H1 (cell line): ENCODE measurements around the gene IQUB. TPM values are rescaled to one million over a fixed set of nuclear protein-coding genes. Genes with fewer than 3 reads are reported as not detected.

Experiments
- CTCF ChIA-PET: fragments of 300-600 bp; sonication (Branson Sonifier 250); formaldehyde crosslinking; loops from one replicate; lab custom pipeline; 2021; ENCODE audit not compliant: partially characterized antibody; lab: Charles Lee
- POLR2A ChIA-PET: fragments of 300-600 bp; sonication (Branson Sonifier 250); formaldehyde crosslinking; loops from one replicate; lab custom pipeline; 2021; ENCODE audit warnings: inconsistent platforms; ENCODE audit not compliant: partially characterized antibody; lab: Charles Lee
- DNase-seq, 2 experiments: peaks; one replicate each; pipeline versions ENCODE4 v3.0.0 to v3.0.0-alpha.2; 2010 to 2022; ENCODE audit warnings: low spot score in 2 of 2, low read depth in 1 of 2, mixed read lengths in 1 of 2
- FAIRE-seq: peaks from 2 replicates; lab custom pipeline; 2011; peaks lifted over from hg19 to GRCh38; lab: Jason Lieb, UNC
- H2AFZ ChIP-seq: 2 replicates; pipeline ENCODE4 v1.8.1; 2012; ENCODE audit warnings: low read length, inconsistent platforms
- H2AK5ac ChIP-seq: 2 replicates; pipeline ENCODE4 v1.6.1; 2013; ENCODE audit warnings: low read depth, low read length
- H2BK120ac ChIP-seq: replicated peaks from 2 replicates; pipeline ENCODE3; 2013; ENCODE audit warnings: low read depth, low read length, inconsistent platforms
- H2BK12ac ChIP-seq: 2 replicates; pipeline ENCODE4 v1.6.1; 2013; ENCODE audit warnings: low read depth, low read length
- H2BK15ac ChIP-seq: 2 replicates; pipeline ENCODE4 v1.6.1; 2013; ENCODE audit warnings: low read length
- H2BK20ac ChIP-seq: 2 replicates; pipeline ENCODE4 v1.6.1; 2013; ENCODE audit warnings: low read length
- H2BK5ac ChIP-seq: 2 replicates; pipeline ENCODE4 v1.6.1; 2013; ENCODE audit warnings: low read depth, low read length
- H3K14ac ChIP-seq: 2 replicates; pipeline ENCODE4 v1.6.1; 2013; ENCODE audit warnings: inconsistent platforms; ENCODE audit not compliant: insufficient read length
- H3K18ac ChIP-seq: 2 replicates; pipeline ENCODE4 v1.6.1; 2013; ENCODE audit warnings: low read length; ENCODE audit errors: extremely low read depth
- H3K23ac ChIP-seq: 2 replicates; pipeline ENCODE4 v1.6.1; 2013; ENCODE audit warnings: inconsistent platforms; ENCODE audit not compliant: insufficient read length
- H3K23me2 ChIP-seq: 2 replicates; pipeline ENCODE4 v1.6.1; 2013; ENCODE audit warnings: low read depth, low read length
- H3K27ac ChIP-seq: 2 replicates; pipeline ENCODE4 v1.6.1; 2011; ENCODE audit warnings: low read depth, low read length, inconsistent platforms
- H3K27me3 ChIP-seq, 4 experiments: replicated peaks in 1 of 4; 1 replicate in 1 of 4; 2 replicates in 3 of 4; pipeline versions ENCODE4 v1.6.1 to v1.8.1; 2011 to 2013; ENCODE audit warnings: low read length in 3 of 4, mild to moderate bottlenecking in 3 of 4, inconsistent platforms in 2 of 4, mixed read lengths in 2 of 4, moderate library complexity in 1 of 4; ENCODE audit not compliant: control insufficient read depth in 3 of 4, insufficient read depth in 3 of 4; ENCODE audit errors: extremely low read depth in 1 of 4
- H3K36me3 ChIP-seq, 4 experiments: 2 replicates each; pipeline versions ENCODE4 v1.6.1 to v1.8.1; 2011 to 2013; ENCODE audit warnings: mild to moderate bottlenecking in 4 of 4, low read length in 3 of 4, moderate library complexity in 2 of 4, control low read depth in 1 of 4, inconsistent platforms in 1 of 4; ENCODE audit not compliant: insufficient read depth in 4 of 4, control insufficient read depth in 2 of 4
- H3K4ac ChIP-seq: replicated peaks from 2 replicates; pipeline ENCODE3; 2013; ENCODE audit warnings: low read length, low read depth, mixed read lengths, inconsistent platforms; ENCODE audit not compliant: insufficient read length
- H3K4me1 ChIP-seq, 4 experiments: replicated peaks in 1 of 4; 1 replicate in 1 of 4; 2 replicates in 3 of 4; pipeline versions ENCODE4 v1.6.1 to v1.8.1; 2011 to 2013; ENCODE audit warnings: low read length in 3 of 4, inconsistent platforms in 2 of 4, mixed read lengths in 1 of 4; ENCODE audit not compliant: insufficient read depth in 4 of 4, control insufficient read depth in 3 of 4
- H3K4me2 ChIP-seq, 2 experiments: 2 replicates each; pipeline versions ENCODE4 v1.6.1 to v1.8.1; 2011 to 2013; ENCODE audit warnings: low read depth in 2 of 2, low read length in 2 of 2, control low read depth in 1 of 2, inconsistent platforms in 1 of 2, mild to moderate bottlenecking in 1 of 2; ENCODE audit not compliant: insufficient read depth in 1 of 2
- H3K4me3 ChIP-seq, 4 experiments: fragments of 200-600, 300-600 bp in 1 of 4; sonication (generic), shearing (Covaris generic), sonication (Bioruptor Twin) in 1 of 4; 2 replicates each; pipeline versions ENCODE4 v1.5.1 to v1.8.1; 2011 to 2016; ENCODE audit warnings: low read length in 4 of 4, low read depth in 3 of 4, control low read depth in 2 of 4, inconsistent platforms in 2 of 4, mild to moderate bottlenecking in 2 of 4, mixed read lengths in 1 of 4, moderate library complexity in 1 of 4; ENCODE audit not compliant: insufficient read depth in 2 of 4; ENCODE audit errors: extremely low read depth in 1 of 4
- H3K56ac ChIP-seq: replicated peaks from 2 replicates; pipeline ENCODE3; 2013; ENCODE audit warnings: low read depth, mild to moderate bottlenecking, mixed read lengths, low read length, inconsistent platforms; ENCODE audit not compliant: insufficient read length
- H3K79me1 ChIP-seq: 2 replicates; pipeline ENCODE4 v1.6.1; 2013; ENCODE audit warnings: low read depth, low read length, control low read depth
- H3K79me2 ChIP-seq, 2 experiments: 2 replicates each; pipeline versions ENCODE4 v1.6.1 to v1.8.1; 2012 to 2013; ENCODE audit warnings: low read length in 2 of 2, mild to moderate bottlenecking in 2 of 2, inconsistent platforms in 1 of 2; ENCODE audit not compliant: insufficient read depth in 2 of 2, control insufficient read depth in 1 of 2
- H3K9ac ChIP-seq, 4 experiments: replicated peaks in 1 of 4; 1 replicate in 1 of 4; 2 replicates in 3 of 4; pipeline versions ENCODE4 v1.6.1 to v1.8.1; 2011 to 2013; ENCODE audit warnings: low read depth in 3 of 4, low read length in 3 of 4, control low read depth in 2 of 4, mild to moderate bottlenecking in 2 of 4, moderate library complexity in 2 of 4, inconsistent platforms in 1 of 4; ENCODE audit errors: extremely low read depth in 1 of 4
- H3K9me3 ChIP-seq, 2 experiments: 2 replicates each; pipeline versions ENCODE4 v1.6.1 to v1.8.1; 2012 to 2013; ENCODE audit warnings: mild to moderate bottlenecking in 2 of 2, moderate library complexity in 2 of 2, control low read depth in 1 of 2, inconsistent platforms in 1 of 2, low read depth in 1 of 2, low read length in 1 of 2, mixed read lengths in 1 of 2; ENCODE audit not compliant: insufficient read depth in 2 of 2
- H4K20me1 ChIP-seq, 2 experiments: replicated peaks in 1 of 2; 2 replicates each; pipeline versions ENCODE3 to v1.8.1; 2011 to 2013; ENCODE audit warnings: inconsistent platforms in 2 of 2, low read length in 2 of 2, mild to moderate bottlenecking in 1 of 2; ENCODE audit not compliant: insufficient read depth in 2 of 2, control insufficient read depth in 1 of 2
- H4K5ac ChIP-seq: 2 replicates; pipeline ENCODE4 v1.6.1; 2013; ENCODE audit warnings: low read length, low read depth, mixed read lengths, inconsistent platforms; ENCODE audit not compliant: insufficient read length
- H4K8ac ChIP-seq: 2 replicates; pipeline ENCODE4 v1.8.0; 2013; ENCODE audit warnings: mild to moderate bottlenecking, moderate library complexity, low read length, inconsistent platforms; ENCODE audit not compliant: insufficient read depth; ENCODE audit errors: extremely low read depth
- H4K91ac ChIP-seq: replicated peaks from 2 replicates; pipeline ENCODE3; 2013; ENCODE audit warnings: low read length, mixed read lengths, inconsistent platforms; ENCODE audit not compliant: insufficient read length
- SUZ12 ChIP-seq: fragments of 200-600 bp; sonication (generic); IDR thresholded peaks from 2 replicates; pipeline ENCODE4 v1.6.1; 2012; ENCODE audit warnings: mild to moderate bottlenecking, inconsistent platforms, low read length, moderate library complexity, mixed read lengths
- polyA plus RNA-seq, 7 experiments: library from polyadenylated mRNA; depleted of rRNA in 3 of 7; stranded (reverse) in 5 of 7; unstranded in 2 of 7; fragments of >200 nt in 5 of 7; fragments of 200-250 nt in 2 of 7; gene quantifications; 1 replicate in 5 of 7; 2 replicates in 1 of 7; 4 replicates in 1 of 7; pipeline versions ENCODE4 v1.2.1 to v1.2.3, GENCODE V29; 2011 to 2013; ENCODE audit warnings: missing spikeins in 2 of 7, mixed read lengths in 2 of 7
- total RNA-seq: library from RNA; stranded (reverse); fragmentation: NEBNext Ultra II Directional; extraction: Animal tissue kit (Norgen Biotek cat#: 25700); gene quantifications from 2 replicates; pipeline ENCODE4 v1.2.1, GENCODE V29; 2021

Gene IQUB
- total and polyA plus RNA-seq, 2 of the 8 experiments (the other 6 are each of a cell fraction or from before 2014, with no cell fraction given), result 0.12 to 0.82 TPM

DNA sequence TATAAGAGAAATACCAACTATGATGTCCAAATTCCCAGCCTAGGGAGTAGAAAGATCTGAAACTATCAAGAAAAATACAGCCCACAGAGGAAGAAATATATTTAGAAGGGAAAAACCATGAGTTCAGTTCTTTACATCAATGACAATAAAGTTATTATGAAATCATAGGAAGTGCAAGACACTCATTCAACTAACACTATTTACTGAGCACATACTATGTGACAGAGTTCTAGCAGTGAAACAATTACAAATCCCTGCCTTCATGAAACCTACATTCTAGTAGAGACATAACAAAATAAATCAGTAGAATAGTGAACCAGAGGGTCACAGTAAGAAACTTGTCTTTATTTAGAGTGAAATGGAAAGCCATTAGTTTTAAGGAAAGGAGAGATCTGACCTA, 21.1 kb upstream of the IQUB start:
- Histone ChIP-seq H3K9me3 (no peaks in the 10 kb centered on the region), H3K56ac (no peak overlapping the region), H2BK5ac (no peak overlapping the region), H3K27ac (no peak overlapping the region), H4K20me1 (no peaks in the 10 kb centered on the region), H3K18ac (no peak overlapping the region), H2BK12ac (no peak overlapping the region), H3K4me1 (peaks cover 0 to 6% (median under 1%) of the 10 kb centered on the region in 4 experiments; a peak in 2 of 7 replicates), H2AK5ac (no peak overlapping the region), H3K9ac (no peak overlapping the region), H2AFZ (no peak overlapping the region), H4K91ac (no peak overlapping the region), H3K4me3 (no peak overlapping the region), H3K4ac (no peak overlapping the region), H3K79me1 (peaks cover 2% of the 10 kb centered on the region; the same call in 1 of the 2 replicates), H3K27me3 (no peaks in the 10 kb centered on the region), H3K36me3 (peaks cover 0 to 13% (median 3%) of the 10 kb centered on the region in 4 experiments; a peak in 3 of 8 replicates), H4K8ac (no peak overlapping the region), H2BK15ac (no peak overlapping the region), H3K79me2 (peaks cover 10 to 46% of the 10 kb centered on the region in 2 experiments), H3K23me2 (peaks cover 7% of the 10 kb centered on the region), H2BK120ac (no peak overlapping the region), H3K23ac (no peak overlapping the region), H2BK20ac (no peak overlapping the region), H4K5ac (no peak overlapping the region), H3K14ac (no peak overlapping the region), H3K4me2 (no peak overlapping the region; a peak in 1 of 4 replicates)
- no peak for FAIRE-seq
- ChIA-PET POLR2A (interaction anchor here (0.6 kb wide), 1 partner anchor 18 kb away, joined by 3 read pairs; no protein-coding TSS in a partner anchor), CTCF (no interaction called here)
- no peak for DNase-seq
- no peak for TF ChIP-seq SUZ12
